HG03457 (cell line): Measurements from ENCODE around the gene PLGLB1.
"Not testable (repeated sequence)": the region's sequence is repeated elsewhere in the genome, so short reads cannot be mapped to it uniquely, and the experiment has no call there.

Experiments
- ATAC-seq: cut with Tn5 transposase; IDR thresholded peaks from one replicate; pipeline ENCODE4 v1.9.1; 2021; ENCODE audit warnings: moderate number of reproducible peaks; ENCODE audit not compliant: unreplicated experiment

PLGLB1 gene

GRCh38 chr2:87021744-87022143 lies at the start of gene PLGLB1:
PLGLB1 (minus strand) TSS chr2:87021844; CDS start chr2:87021783, 61 bp downstream.
- ATAC-seq: not testable (repeated sequence)

- not testable (repeated sequence) for ATAC-seq
These were observed 42.7 kb upstream of the PLGLB1 start for GRCh38 chr2:87064305-87064704.

DNA sequence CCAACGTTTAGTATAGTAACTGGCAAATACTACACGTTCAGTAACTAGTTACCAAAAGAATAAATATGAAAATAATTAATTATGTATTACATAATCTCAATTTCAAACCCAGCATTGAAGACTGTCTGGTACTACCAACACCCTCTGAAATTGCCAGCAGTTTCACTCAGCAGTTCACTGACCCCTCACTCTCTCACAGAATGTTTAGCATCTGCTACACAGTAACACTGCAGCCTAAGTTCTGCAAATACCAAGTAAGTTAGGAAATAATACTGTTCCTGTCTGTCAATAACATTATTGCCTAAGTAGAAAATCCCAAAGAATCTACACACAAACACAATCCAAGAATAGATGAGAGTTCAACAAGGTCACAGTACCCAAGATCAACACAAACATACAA lies 41.8 kb upstream of the PLGLB1 start:
- not testable (repeated sequence) for ATAC-seq

DNA sequence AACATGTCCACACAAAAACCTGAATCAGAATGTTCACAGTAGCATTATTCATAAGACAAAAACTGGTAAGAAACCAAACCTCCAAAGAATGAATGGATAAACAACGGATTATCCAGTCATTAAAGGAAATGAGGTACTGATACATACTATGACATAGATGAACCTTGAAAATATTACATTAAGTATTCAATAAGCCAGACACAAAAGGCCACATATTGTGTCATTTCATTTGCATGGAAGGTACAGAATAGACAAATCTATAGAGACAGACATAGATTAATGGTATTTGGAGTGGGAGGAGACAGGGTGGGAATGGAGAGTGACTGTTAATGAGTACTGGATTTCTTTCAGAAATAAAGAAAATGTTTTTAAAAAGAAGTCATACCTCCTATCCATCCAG lies 39.9 kb upstream of the PLGLB1 start:
- ATAC-seq: not testable (repeated sequence)

DNA sequence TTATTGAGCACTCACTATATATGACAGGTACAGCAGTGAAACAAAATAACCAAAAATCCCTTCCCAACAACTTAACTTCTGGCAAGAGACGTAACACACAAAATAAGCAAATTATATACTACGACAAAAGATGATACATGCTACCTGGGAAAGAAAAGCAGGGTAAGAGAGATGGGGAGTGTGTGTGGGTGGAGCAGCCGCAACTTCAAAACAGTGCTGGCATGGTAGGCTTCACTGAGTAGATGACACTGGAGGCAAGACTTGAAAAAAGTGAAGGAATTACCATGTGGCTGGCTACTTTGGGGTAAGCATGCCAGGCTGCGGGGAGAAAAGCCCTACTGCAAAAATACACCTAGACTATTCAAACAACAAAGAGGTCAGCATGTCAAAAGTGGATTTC lies 36.0 kb upstream of the PLGLB1 start:
- ATAC-seq: not testable (repeated sequence)

GRCh38 chr2:87056843-87057242 lies 35.2 kb upstream of the PLGLB1 start:
- not testable (repeated sequence) for ATAC-seq

DNA sequence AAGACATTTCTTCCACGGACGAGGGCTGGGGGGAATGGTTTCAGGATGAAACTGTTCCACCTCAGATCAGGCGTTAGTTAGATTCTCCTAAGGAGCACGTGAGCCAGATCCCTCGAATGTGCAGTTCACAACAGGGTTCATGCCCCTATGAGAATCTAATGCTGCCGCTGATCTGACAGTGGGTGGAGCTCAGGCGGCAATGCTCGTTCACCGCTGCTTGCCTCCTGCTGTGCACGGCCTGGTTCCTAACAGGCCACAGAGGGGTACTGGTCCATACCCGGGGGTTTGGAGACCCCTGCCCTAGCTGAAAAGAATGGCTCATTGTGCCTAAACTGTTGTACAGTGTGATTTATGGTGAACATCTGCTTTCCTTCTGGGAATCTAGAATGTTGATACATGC lies 34.8 kb upstream of the PLGLB1 start:
- ATAC-seq: not testable (repeated sequence)

DNA sequence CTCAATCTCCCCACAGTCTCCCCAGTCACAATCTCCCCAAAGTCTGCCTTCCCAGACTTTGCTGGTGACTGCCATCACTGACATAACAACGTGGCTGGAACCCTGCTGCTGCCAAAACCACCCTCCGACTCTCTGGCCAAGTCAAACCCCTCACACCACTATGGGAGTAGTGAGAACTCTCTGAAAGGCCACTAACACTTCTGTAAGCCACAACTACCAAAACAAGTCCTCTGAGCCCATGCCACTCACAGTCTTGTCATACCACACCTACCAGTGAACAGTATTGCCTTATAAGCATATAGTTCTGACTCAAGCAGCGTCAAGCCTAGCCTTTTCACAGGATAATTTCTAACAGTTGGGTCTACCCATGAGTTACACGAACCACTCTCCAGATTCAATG lies 32.7 kb upstream of the PLGLB1 start:
- not testable (repeated sequence) for ATAC-seq

- ATAC-seq: not testable (repeated sequence)
These were observed 19.8 kb upstream of the PLGLB1 start for GRCh38 chr2:87041321-87041978.

GRCh38 chr2:87028607-87029006 lies 7.0 kb upstream of the PLGLB1 start:
- not testable (repeated sequence) for ATAC-seq

DNA sequence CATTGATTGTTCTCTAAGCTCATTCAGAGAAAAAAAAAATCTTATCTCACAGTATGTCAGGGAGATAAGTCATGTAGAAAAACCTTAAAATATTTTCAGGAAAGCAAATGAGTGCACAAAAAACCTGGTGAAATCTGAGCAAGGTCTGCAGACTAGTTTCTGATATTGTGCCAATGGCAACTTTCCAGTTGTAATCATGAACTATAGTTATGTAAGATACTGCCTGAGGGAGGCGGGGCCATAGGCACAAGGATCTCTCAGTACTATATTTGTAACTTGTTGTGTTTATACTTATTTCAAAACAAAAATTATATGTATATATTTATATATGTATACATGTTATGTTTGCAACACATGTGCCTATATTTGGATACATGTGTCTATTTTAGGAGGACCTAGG lies 5.2 kb upstream of the PLGLB1 start:
- not testable (repeated sequence) for ATAC-seq

DNA sequence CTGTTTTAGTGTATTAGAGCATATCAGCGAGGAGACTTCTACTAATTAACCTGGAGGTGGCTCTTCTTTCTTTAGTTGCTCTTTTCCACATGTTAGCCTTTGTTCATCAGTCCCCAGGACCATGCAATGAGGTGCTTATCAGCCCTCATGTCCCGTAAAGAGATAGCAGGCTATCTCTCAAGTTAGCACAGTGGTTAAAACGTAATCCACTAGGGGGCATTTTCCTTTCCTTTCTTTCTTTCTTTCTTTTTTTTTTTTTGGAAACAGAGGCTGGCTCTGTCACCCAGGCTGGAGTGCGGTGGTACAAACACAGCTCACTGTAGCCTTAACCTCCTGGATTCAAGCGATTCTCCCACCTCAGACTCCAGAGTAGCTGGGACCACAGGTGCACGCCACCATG lies 4.3 kb upstream of the PLGLB1 start:
- ATAC-seq: not testable (repeated sequence)

DNA sequence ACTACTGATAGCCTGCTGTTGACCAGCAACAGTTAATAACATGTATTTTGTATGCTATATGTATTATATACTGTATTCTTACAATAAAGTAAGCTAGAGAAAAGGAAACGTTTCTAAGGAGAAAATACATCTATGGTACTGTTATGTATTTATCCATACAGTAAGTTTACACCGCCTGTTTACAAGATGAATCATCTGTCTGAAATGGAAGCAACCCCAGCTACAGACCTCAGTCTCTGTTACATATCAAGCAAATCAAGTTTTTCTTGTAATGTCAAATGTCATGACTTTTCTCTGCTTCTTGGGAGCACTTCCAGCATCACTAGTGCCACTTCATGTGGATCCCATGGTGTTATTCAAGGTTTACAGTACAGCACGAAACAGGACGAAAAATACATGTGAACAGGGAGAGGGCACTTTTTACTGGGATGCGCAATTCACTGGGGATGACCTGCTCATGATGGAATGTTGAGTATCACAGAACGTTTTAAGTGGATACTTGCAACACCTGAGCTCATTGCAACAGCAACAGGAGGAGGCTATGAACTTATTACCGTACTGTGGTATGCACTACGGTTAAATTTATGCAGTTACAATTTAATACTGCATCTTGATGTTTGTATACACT lies 2.5 kb upstream of the PLGLB1 start:
- not testable (repeated sequence) for ATAC-seq

DNA sequence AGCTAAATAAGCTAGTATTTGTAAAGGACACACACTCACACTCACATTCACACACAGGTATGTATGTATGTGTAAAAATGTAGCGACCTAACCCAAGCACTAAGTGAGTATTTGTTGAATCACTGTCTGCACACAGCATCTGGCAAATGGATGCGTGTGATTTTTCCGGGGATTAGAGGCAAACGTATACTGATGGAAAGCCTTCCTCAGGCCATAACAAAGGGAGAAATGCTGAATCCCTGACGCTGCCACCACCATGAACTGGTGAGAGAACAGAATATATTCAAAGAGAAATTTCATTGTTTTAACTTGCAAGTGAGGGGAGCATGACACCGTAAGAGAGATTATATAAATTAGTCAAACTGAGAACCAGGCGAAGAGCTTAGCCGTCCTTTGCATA lies 601 bp downstream of the PLGLB1 start:
- not testable (repeated sequence) for ATAC-seq

- ATAC-seq: not testable (repeated sequence)
These were observed 2.6 kb downstream of the PLGLB1 start for GRCh38 chr2:87019053-87019452.

GRCh38 chr2:87014489-87015169 lies 7.0 kb downstream of the PLGLB1 start:
- ATAC-seq: not testable (repeated sequence)

DNA sequence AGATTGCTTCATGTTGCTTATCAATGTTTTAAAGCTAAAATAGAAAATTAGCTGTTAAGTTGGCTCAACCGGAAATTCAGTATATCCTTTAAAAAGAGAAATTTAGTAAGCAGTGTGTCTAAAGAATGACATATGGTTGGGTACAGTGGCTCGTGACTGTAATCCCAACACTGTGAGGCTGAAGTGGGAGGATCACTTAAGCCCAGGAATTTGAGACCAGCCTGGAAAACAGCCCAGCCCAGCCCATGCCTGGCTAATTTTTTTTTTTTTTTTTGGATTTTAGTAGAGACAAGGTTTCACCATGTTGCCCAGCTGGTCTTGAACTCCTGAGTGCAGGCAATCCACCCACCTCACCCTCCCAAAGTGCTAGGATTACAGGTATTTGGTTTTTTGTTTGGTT lies 17.2 kb downstream of the PLGLB1 start:
- ATAC-seq: not testable (repeated sequence)
